ENCODE results near the gene GALNT17. TPM values are rescaled to one million over a fixed set of nuclear protein-coding genes. Genes with fewer than 3 reads are reported as not detected.
A peak's percentile ranks its signal among the peaks of the same experiment; 100 is the strongest.

The GALNT17 gene
- total RNA-seq, 1 donor from 2014 or later = 3.9 TPM

DNA sequence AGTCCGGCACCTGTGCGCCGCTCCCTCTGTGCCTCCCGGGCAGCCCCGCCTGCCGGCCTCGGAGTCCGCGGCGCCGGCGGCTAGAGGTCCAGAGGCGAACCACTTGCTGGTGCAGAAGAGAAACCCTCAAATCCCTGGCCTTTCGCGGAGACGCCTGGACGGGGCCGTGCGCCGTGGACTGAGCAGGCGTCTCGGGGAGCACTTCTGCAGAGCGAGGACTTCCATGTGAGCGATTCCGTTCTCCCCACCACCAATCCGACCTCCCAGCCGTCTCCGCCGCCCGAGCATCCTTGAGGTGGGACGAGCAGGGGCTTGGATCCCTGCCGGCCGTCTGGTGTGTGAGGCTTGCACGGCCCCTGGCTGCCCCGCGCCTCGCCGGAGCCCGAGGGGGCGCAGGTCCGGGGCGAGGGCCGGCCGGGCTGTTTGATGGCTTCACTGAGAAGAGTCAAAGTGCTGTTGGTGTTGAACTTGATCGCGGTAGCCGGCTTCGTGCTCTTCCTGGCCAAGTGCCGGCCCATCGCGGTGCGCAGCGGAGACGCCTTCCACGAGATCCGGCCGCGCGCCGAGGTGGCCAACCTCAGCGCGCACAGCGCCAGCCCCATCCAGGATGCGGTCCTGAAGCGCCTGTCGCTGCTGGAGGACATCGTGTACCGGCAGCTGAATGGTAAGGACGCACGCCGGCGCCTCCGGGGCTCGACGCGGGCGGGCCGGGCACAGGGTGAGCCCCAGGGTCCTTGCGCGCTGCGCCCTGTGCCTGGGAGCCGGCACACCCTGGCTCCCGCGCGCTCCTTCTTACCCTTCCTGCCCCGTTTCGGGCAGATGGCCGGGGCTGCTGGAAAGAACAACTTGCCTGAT is 660 bp downstream of the GALNT17 start:
- Mint-ChIP-seq H3K4me3 (ENCODE audit: low read depth) (peak overlapping the region; percentile 73), H3K27me3 (peaks cover 49% of the 10 kb centered on the region), H3K27ac (no peak overlapping the region), H3K36me3 (ENCODE audit: insufficient read depth) (no peaks in the 10 kb centered on the region), H3K9me3 (ENCODE audit: low read depth) (no peaks in the 10 kb centered on the region), H3K4me1 (ENCODE audit: low read depth) (peaks cover 4% of the 10 kb centered on the region)
- TF ChIP-seq, protein P1, sequence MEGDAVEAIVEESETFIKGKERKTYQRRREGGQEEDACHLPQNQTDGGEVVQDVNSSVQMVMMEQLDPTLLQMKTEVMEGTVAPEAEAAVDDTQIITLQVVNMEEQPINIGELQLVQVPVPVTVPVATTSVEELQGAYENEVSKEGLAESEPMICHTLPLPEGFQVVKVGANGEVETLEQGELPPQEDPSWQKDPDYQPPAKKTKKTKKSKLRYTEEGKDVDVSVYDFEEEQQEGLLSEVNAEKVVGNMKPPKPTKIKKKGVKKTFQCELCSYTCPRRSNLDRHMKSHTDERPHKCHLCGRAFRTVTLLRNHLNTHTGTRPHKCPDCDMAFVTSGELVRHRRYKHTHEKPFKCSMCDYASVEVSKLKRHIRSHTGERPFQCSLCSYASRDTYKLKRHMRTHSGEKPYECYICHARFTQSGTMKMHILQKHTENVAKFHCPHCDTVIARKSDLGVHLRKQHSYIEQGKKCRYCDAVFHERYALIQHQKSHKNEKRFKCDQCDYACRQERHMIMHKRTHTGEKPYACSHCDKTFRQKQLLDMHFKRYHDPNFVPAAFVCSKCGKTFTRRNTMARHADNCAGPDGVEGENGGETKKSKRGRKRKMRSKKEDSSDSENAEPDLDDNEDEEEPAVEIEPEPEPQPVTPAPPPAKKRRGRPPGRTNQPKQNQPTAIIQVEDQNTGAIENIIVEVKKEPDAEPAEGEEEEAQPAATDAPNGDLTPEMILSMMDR (IDR thresholded peaks at IDR 0.05; ENCODE audit: unreplicated experiment) = no peak
- peak; percentile 20 for DNase-seq (ENCODE audit: low spot score, unreplicated experiment)

DNA sequence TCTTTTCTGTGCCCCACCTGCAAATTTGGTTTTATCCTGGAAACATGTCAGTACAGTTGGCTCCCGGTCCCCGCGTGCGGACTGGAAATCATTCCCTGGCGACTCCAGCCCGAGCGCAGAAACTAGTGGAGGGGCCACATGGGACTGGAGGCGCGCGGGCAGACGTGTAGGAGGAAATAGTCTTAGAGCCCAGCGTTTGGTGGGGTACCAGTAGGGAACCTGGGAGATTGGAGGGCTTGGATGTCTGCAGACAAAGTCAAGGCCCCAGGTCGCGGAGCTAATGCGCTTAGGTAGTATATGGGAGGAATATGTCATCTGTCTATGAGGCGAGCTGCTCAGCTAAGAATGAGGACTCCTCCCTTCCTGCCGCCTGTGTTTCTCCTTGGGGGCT is 1.3 kb downstream of the GALNT17 start:
- H3K36me3 Mint-ChIP-seq (ENCODE audit: insufficient read depth) = no peaks in the 10 kb centered on the region
- no peaks in the 10 kb centered on the region for H3K9me3 Mint-ChIP-seq (ENCODE audit: low read depth)
- TF ChIP-seq, protein P1 (IDR thresholded peaks at IDR 0.05; ENCODE audit: unreplicated experiment) = no peak
- peaks cover 4% of the 10 kb centered on the region for H3K4me1 Mint-ChIP-seq (ENCODE audit: low read depth)
- H3K27me3 Mint-ChIP-seq = peaks cover 49% of the 10 kb centered on the region
- no peak for DNase-seq (ENCODE audit: low spot score, unreplicated experiment)
- no peak overlapping the region for H3K27ac Mint-ChIP-seq
- H3K4me3 Mint-ChIP-seq (ENCODE audit: low read depth) = peak overlapping the region; percentile 73

DNA sequence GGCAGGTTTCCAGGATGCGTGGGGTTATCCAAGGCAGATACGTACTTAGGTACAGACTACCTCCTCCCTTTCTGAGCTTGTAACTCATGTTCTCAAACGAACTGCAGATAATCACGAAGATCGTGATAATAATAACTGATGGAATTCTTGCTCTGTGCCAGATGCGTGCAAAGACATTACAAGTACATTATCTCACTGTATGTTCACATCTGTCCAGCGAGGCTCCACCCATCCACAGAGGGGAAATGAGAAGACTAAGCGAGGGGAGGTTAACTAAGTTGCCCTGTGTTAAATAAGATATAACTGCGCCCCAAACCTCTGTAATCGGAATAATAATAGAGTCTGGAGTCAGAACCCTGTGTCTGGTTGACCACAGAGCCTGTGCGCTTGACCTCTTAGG is 1.9 kb downstream of the GALNT17 start:
- TF ChIP-seq, protein P1 (IDR thresholded peaks at IDR 0.05; ENCODE audit: unreplicated experiment) = no peak
- no peaks in the 10 kb centered on the region for H3K36me3 Mint-ChIP-seq (ENCODE audit: insufficient read depth)
- H3K4me1 Mint-ChIP-seq (ENCODE audit: low read depth) = peaks cover 4% of the 10 kb centered on the region
- H3K4me3 Mint-ChIP-seq (ENCODE audit: low read depth) = peak overlapping the region; percentile 73
- no peaks in the 10 kb centered on the region for H3K9me3 Mint-ChIP-seq (ENCODE audit: low read depth)
- DNase-seq (ENCODE audit: low spot score, unreplicated experiment) = no peak
- no peak overlapping the region for H3K27ac Mint-ChIP-seq
- H3K27me3 Mint-ChIP-seq = peaks cover 47% of the 10 kb centered on the region

DNA sequence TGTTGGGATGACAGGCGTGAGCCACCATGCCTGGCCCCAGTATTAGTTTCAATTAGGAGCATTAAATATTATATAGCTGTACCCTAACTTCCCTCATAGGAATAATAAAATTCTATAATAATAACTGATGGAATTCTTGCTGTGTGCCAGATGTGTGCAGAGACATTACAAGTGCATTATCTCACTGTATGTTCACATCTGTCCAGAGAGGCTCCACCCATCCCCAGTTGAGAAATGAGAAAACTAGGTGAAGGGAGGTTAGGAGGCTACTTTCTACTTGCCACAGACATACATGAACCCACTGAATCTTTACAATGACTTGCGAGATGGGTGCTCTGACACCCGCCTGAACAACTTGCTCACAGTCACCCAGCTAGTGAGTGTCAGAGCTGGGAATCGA is 3.2 kb downstream of the GALNT17 start:
- H3K27me3 Mint-ChIP-seq = peaks cover 41% of the 10 kb centered on the region
- H3K4me1 Mint-ChIP-seq (ENCODE audit: low read depth) = peaks cover 4% of the 10 kb centered on the region
- no peaks in the 10 kb centered on the region for H3K9me3 Mint-ChIP-seq (ENCODE audit: low read depth)
- H3K36me3 Mint-ChIP-seq (ENCODE audit: insufficient read depth) = no peaks in the 10 kb centered on the region
- no peak overlapping the region for H3K4me3 Mint-ChIP-seq (ENCODE audit: low read depth)
- no peak overlapping the region for H3K27ac Mint-ChIP-seq
- DNase-seq (ENCODE audit: low spot score, unreplicated experiment) = no peak
- TF ChIP-seq, protein P1 (IDR thresholded peaks at IDR 0.05; ENCODE audit: unreplicated experiment) = no peak

DNA sequence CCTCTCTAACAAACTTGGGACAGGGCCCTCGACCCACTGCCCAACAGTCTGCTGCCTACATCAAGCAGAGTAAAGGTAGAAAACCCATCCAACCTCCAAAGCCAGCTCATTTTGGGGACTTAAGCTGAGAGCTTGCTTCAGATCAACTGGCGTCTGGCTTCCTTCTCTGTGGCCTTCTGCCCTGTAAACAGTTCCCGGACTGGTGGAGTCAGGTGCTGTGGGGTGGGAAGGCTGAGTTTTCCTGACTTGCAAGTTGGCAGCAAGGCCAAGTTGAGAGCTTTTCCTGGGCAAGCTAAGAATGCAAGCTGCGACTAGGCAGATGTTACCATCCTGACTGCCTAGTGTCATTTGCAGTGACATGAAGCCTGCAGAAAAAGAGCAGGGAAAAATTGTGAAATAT is 3.7 kb downstream of the GALNT17 start:
- no peak overlapping the region for H3K27ac Mint-ChIP-seq
- H3K9me3 Mint-ChIP-seq (ENCODE audit: low read depth) = no peaks in the 10 kb centered on the region
- H3K36me3 Mint-ChIP-seq (ENCODE audit: insufficient read depth) = no peaks in the 10 kb centered on the region
- peaks cover 36% of the 10 kb centered on the region for H3K27me3 Mint-ChIP-seq
- DNase-seq (ENCODE audit: low spot score, unreplicated experiment) = no peak
- H3K4me1 Mint-ChIP-seq (ENCODE audit: low read depth) = peaks cover 4% of the 10 kb centered on the region
- TF ChIP-seq, protein P1 (IDR thresholded peaks at IDR 0.05; ENCODE audit: unreplicated experiment) = no peak
- no peak overlapping the region for H3K4me3 Mint-ChIP-seq (ENCODE audit: low read depth)

All from progenitor cell of endocrine pancreas (in vitro differentiated cells).